HepG2 (cell line): Measurements from ENCODE around the gene OSGIN1. TPM values are rescaled to one million over a fixed set of nuclear protein-coding genes. Genes with fewer than 3 reads are reported as not detected.

Experiments used
- AHR ChIP-seq: IDR thresholded peaks from 2 replicates; pipeline ENCODE4 v1.6.1; 2018; ENCODE audit warnings: missing genetic modification reagents, missing compliant biosample characterization
- ARID4A ChIP-seq: sonication (generic); formaldehyde crosslinking; IDR thresholded peaks from 2 replicates; pipeline ENCODE4 v1.5.0; 2020; ENCODE audit warnings: mild to moderate bottlenecking, missing genetic modification reagents, borderline replicate concordance
- ARNTL ChIP-seq: sonication (generic); formaldehyde crosslinking; IDR thresholded peaks from 2 replicates; pipeline ENCODE4 v1.4.0; 2020; ENCODE audit warnings: mild to moderate bottlenecking, missing genetic modification reagents
- BORCS8-MEF2B ChIP-seq: sonication (generic); formaldehyde crosslinking; IDR thresholded peaks from 2 replicates; pipeline ENCODE4 v1.8.0; 2022; ENCODE audit warnings: mild to moderate bottlenecking, missing genetic modification reagents
- EP300 ChIP-seq, 3 experiments: sonication (generic) in 1 of 3; formaldehyde crosslinking in 1 of 3; IDR thresholded peaks; 2 replicates each; pipeline versions ENCODE4 v1.5.1 to v1.6.1; 2011 to 2020; ENCODE audit warnings: low read depth in 2 of 3, low read length in 2 of 3, borderline replicate concordance in 1 of 3, improper control_type of control experiment in 1 of 3, mild to moderate bottlenecking in 1 of 3, missing genetic modification reagents in 1 of 3, moderate library complexity in 1 of 3
- FOXA3 ChIP-seq: IDR thresholded peaks from 2 replicates; pipeline ENCODE4 v1.6.1; 2016; ENCODE audit warnings: missing genetic modification reagents, missing compliant biosample characterization
- FOXM1 ChIP-seq: sonication (generic); formaldehyde crosslinking; IDR thresholded peaks from 2 replicates; pipeline ENCODE4 v1.5.0; 2020; ENCODE audit warnings: missing genetic modification reagents
- HMGA1 ChIP-seq: sonication (generic); formaldehyde crosslinking; conservative IDR thresholded peaks from 2 replicates; pipeline ENCODE4 v1.4.0; 2020; ENCODE audit warnings: missing genetic modification reagents
- IKZF4 ChIP-seq: sonication (generic); formaldehyde crosslinking; IDR thresholded peaks from 2 replicates; pipeline ENCODE4 v1.5.1; 2020; ENCODE audit warnings: borderline replicate concordance, mild to moderate bottlenecking, low read depth, missing genetic modification reagents; ENCODE audit errors: not compliant biosample characterization
- KLF11 ChIP-seq: IDR thresholded peaks from 2 replicates; pipeline ENCODE4 v1.6.1; 2016; ENCODE audit warnings: missing compliant biosample characterization
- NCOA1 ChIP-seq: sonication (generic); formaldehyde crosslinking; IDR thresholded peaks from 2 replicates; pipeline ENCODE4 v1.9.0; 2021; ENCODE audit warnings: missing genetic modification reagents
- RXRA ChIP-seq: sonication (generic); formaldehyde crosslinking; IDR thresholded peaks from 2 replicates; pipeline ENCODE4 v1.5.1; 2020; ENCODE audit warnings: missing genetic modification reagents
- SOX13 ChIP-seq, 3 experiments: fragments of 450-650 bp in 1 of 3; sonication (generic) in 1 of 3; formaldehyde crosslinking in 1 of 3; IDR thresholded peaks in 2 of 3; conservative IDR thresholded peaks in 1 of 3; 2 replicates each; pipeline versions ENCODE4 v1.5.0 to v1.6.1; 2016 to 2020; ENCODE audit warnings: antibody characterized with exemption in 1 of 3, mild to moderate bottlenecking in 1 of 3, missing compliant biosample characterization in 1 of 3, missing genetic modification reagents in 1 of 3, moderate library complexity in 1 of 3
- ZBTB7B ChIP-seq: sonication (generic); formaldehyde crosslinking; IDR thresholded peaks from 2 replicates; pipeline ENCODE4 v1.4.0; 2020; ENCODE audit warnings: missing genetic modification reagents
- ZGPAT ChIP-seq: IDR thresholded peaks from 2 replicates; pipeline ENCODE4 v1.6.1; 2016; ENCODE audit warnings: mild to moderate bottlenecking
- ZNF281 ChIP-seq: sonication (generic); formaldehyde crosslinking; IDR thresholded peaks from 2 replicates; pipeline ENCODE4 v1.4.0; 2020; ENCODE audit warnings: missing genetic modification reagents, borderline replicate concordance
- ZNF33A ChIP-seq: sonication (generic); formaldehyde crosslinking; IDR thresholded peaks from 2 replicates; pipeline ENCODE4 v1.5.1; 2020; ENCODE audit warnings: missing genetic modification reagents, mild to moderate bottlenecking, moderate library complexity, borderline replicate concordance
- ZNF614 ChIP-seq: IDR thresholded peaks from 2 replicates; pipeline ENCODE4 v1.6.1; 2018; ENCODE audit warnings: missing biosample characterization, missing genetic modification reagents, inconsistent platforms, borderline replicate concordance
- ZSCAN22 ChIP-seq: sonication (generic); formaldehyde crosslinking; IDR thresholded peaks from 2 replicates; pipeline ENCODE4 v1.4.0; 2020; ENCODE audit warnings: mild to moderate bottlenecking, missing genetic modification reagents
- polyA plus RNA-seq, 8 experiments: library from polyadenylated mRNA; depleted of rRNA in 3 of 8; stranded (reverse) in 7 of 8; unstranded in 1 of 8; fragments of >200 nt; fragmentation: Illumina TruSeq in 4 of 8; extraction: Trizol in 4 of 8; gene quantifications; 2 replicates each; pipeline versions ENCODE4 v1.2.1 to v1.2.3, GENCODE V29; 2011 to 2016; ENCODE audit warnings: low read depth in 4 of 8, missing spikeins in 1 of 8, mixed read lengths in 1 of 8; ENCODE audit not compliant: insufficient read depth in 1 of 8
- total RNA-seq, 5 experiments: library from RNA; depleted of rRNA; stranded (reverse); fragments of >200 nt; fragmentation: Illumina TruSeq; extraction: Trizol; gene quantifications; 2 replicates each; pipeline ENCODE4 v1.2.3, GENCODE V29; 2016; ENCODE audit warnings: low read depth in 1 of 5

The OSGIN1 gene
- total and polyA plus RNA-seq, 2 of the 13 experiments (the other 11 are each of a cell fraction or from before 2014, with no cell fraction given): 20.5 to 27.1 TPM

- TF ChIP-seq HMGA1 (CRISPR knock-in tag) (no peak), ZNF614 (peak; percentile 45; the same call in 1 of the 2 replicates), FOXA3 (CRISPR knock-in tag) (peak; percentile 88), RXRA (CRISPR knock-in tag) (peak; percentile 75; the same call in 1 of the 2 replicates), ARID4A (CRISPR knock-in tag) (peak; percentile 32; the same call in 1 of the 2 replicates), ZGPAT (peak; percentile 62; the same call in 1 of the 2 replicates), EP300 (IDR thresholded peaks at IDR 0.05; ENCODE audit: low read depth in 2 of 2, low read length in 2 of 2) (peak in 1 of 2 experiments; percentile 77; a peak in 2 of 4 replicates), EP300 (CRISPR knock-in tag; IDR thresholded peaks at IDR 0.05; ENCODE audit: borderline replicate concordance) (no peak; the same call in 1 of the 2 replicates), ZNF33A (no peak), ZBTB7B (0 out of 2 replicates have a peak, but pooled peaks have one; percentile 40), BORCS8-MEF2B (CRISPR knock-in tag) (0 out of 2 replicates have a peak, but pooled peaks have one; percentile 8), SOX13 (IDR thresholded peaks at IDR 0.05) (no peak), SOX13 (CRISPR knock-in tag; conservative IDR thresholded peaks at IDR 0.05 in 1 of 2, IDR thresholded peaks at IDR 0.05 in 1 of 2) (peak in 1 of 2 experiments; percentile 79; a peak in 2 of 4 replicates), ARNTL (CRISPR knock-in tag) (0 out of 2 replicates have a peak, but pooled peaks have one; percentile 50), KLF11 (no peak), AHR (CRISPR knock-in tag) (no peak), ZSCAN22 (CRISPR knock-in tag) (no peak), NCOA1 (CRISPR knock-in tag) (no peak), ZNF281 (CRISPR knock-in tag) (peak; percentile 33; the same call in 1 of the 2 replicates), IKZF4 (no peak), FOXM1 (CRISPR knock-in tag) (no peak)
These were observed 6.1 kb upstream of the OSGIN1 start (continued) for GRCh38 chr16:83946781-83947566.
